SK-N-SH (cell line): ENCODE results near the gene GTF2B. TPM values are rescaled to one million over a fixed set of nuclear protein-coding genes. Genes with fewer than 3 reads are reported as not detected.

ENCODE experiments used
- CTCF ChIA-PET: fragments of 300-600, 350-600 bp; formaldehyde crosslinking; extraction: SDS; loops from one replicate; lab custom pipeline; 2021; lab: Yijun Ruan, JAX
- POLR2A ChIA-PET: fragments of 350-600 bp; sonication (Branson Sonifier 250); formaldehyde crosslinking; extraction: SDS; loops from one replicate; lab custom pipeline; 2020; ENCODE audit warnings: antibody characterized with exemption, inconsistent platforms; lab: Yijun Ruan, JAX
- DNase-seq: peaks from one replicate; pipeline ENCODE4 v3.0.0; 2012
- H2AFZ ChIP-seq: fragments of 200-600 bp; sonication (generic); 2 replicates; pipeline ENCODE4 v1.8.1; 2016; ENCODE audit warnings: antibody characterized with exemption, mild to moderate bottlenecking, low read depth
- H3F3A ChIP-seq: fragments of 200-600 bp; sonication (generic); replicated peaks from 2 replicates; pipeline ENCODE3; 2016; ENCODE audit warnings: antibody characterized with exemption, mild to moderate bottlenecking; ENCODE audit not compliant: insufficient read depth
- H3K27ac ChIP-seq, 2 experiments: fragments of 200-500 bp in 1 of 2; fragments of 200-600 bp in 1 of 2; sonication (Bioruptor generic) in 1 of 2; sonication (generic), shearing (Covaris generic) in 1 of 2; 2 replicates each; pipeline versions ENCODE4 v1.5.1 to v1.6.1; 2014 to 2016; ENCODE audit warnings: low read depth in 2 of 2, inconsistent platforms in 1 of 2, low read length in 1 of 2, mild to moderate bottlenecking in 1 of 2, mixed read lengths in 1 of 2
- H3K27me3 ChIP-seq: fragments of 200-600 bp; sonication (generic), shearing (Covaris generic); 2 replicates; pipeline ENCODE4 v1.6.1; 2016; ENCODE audit warnings: mixed run types; ENCODE audit not compliant: insufficient read depth
- H3K36me3 ChIP-seq, 2 experiments: fragments of 200-500 bp in 1 of 2; fragments of 200-600 bp in 1 of 2; sonication (Bioruptor generic) in 1 of 2; sonication (generic) in 1 of 2; replicated peaks in 1 of 2; 2 replicates each; pipeline versions ENCODE3 to v1.5.1; 2014 to 2016; ENCODE audit warnings: low read length in 1 of 2, mild to moderate bottlenecking in 1 of 2; ENCODE audit not compliant: insufficient read depth in 2 of 2, control insufficient read depth in 1 of 2
- H3K4me1 ChIP-seq, 2 experiments: fragments of 200-500 bp in 1 of 2; fragments of 200-600 bp in 1 of 2; sonication (Bioruptor generic) in 1 of 2; sonication (generic), shearing (Covaris generic) in 1 of 2; 2 replicates each; pipeline versions ENCODE4 v1.5.1 to v1.6.1; 2014 to 2016; ENCODE audit warnings: low read depth in 1 of 2, low read length in 1 of 2, mixed run types in 1 of 2; ENCODE audit not compliant: insufficient read depth in 2 of 2, control insufficient read depth in 1 of 2
- H3K4me2 ChIP-seq: fragments of 200-600 bp; sonication (generic), shearing (Covaris generic); 2 replicates; pipeline ENCODE4 v1.6.1; 2017; ENCODE audit warnings: mixed run types
- H3K4me3 ChIP-seq, 2 experiments: fragments of 200-500 bp in 1 of 2; fragments of 200-600 bp in 1 of 2; sonication (Bioruptor generic) in 1 of 2; sonication (generic), shearing (Covaris generic) in 1 of 2; 2 replicates each; pipeline versions ENCODE4 v1.5.1 to v1.8.1; 2014 to 2016; ENCODE audit warnings: low read depth in 2 of 2, inconsistent platforms in 1 of 2, low read length in 1 of 2, mild to moderate bottlenecking in 1 of 2, mixed read lengths in 1 of 2, moderate library complexity in 1 of 2
- H3K79me2 ChIP-seq: fragments of 200-600 bp; sonication (generic); 2 replicates; pipeline ENCODE4 v1.8.1; 2017; ENCODE audit warnings: mild to moderate bottlenecking; ENCODE audit not compliant: insufficient read depth
- H3K9ac ChIP-seq: fragments of 200-600 bp; sonication (generic); 2 replicates; pipeline ENCODE4 v1.6.1; 2017; ENCODE audit warnings: mixed run types
- H3K9me2 ChIP-seq: fragments of 200-600 bp; sonication (generic); 2 replicates; pipeline ENCODE4 v1.6.1; 2017; ENCODE audit warnings: mixed run types
- H3K9me3 ChIP-seq: fragments of 200-600 bp; sonication (generic); 2 replicates; pipeline ENCODE4 v1.6.1; 2017; ENCODE audit warnings: mixed run types, mild to moderate bottlenecking, moderate library complexity
- H4K20me1 ChIP-seq: fragments of 200-600 bp; sonication (generic); 2 replicates; pipeline ENCODE4 v1.6.1; 2017; ENCODE audit warnings: mild to moderate bottlenecking, mixed run types; ENCODE audit not compliant: insufficient read depth
- ELF1 ChIP-seq: IDR thresholded peaks from 2 replicates; pipeline ENCODE4 v1.4.0; 2012
- FOSL2 ChIP-seq: IDR thresholded peaks from 2 replicates; pipeline ENCODE4 v1.4.0; 2012; ENCODE audit warnings: low read depth, mild to moderate bottlenecking, moderate library complexity, borderline replicate concordance
- FOXJ3 ChIP-seq: sonication (generic); formaldehyde crosslinking; IDR thresholded peaks from 2 replicates; pipeline ENCODE4 v1.5.1; 2020; ENCODE audit warnings: mild to moderate bottlenecking, missing genetic modification reagents
- FOXM1 ChIP-seq: IDR thresholded peaks from 2 replicates; pipeline ENCODE4 v1.4.0; 2012; ENCODE audit warnings: low read depth, mild to moderate bottlenecking
- GABPA ChIP-seq: IDR thresholded peaks from 2 replicates; pipeline ENCODE4 v1.4.0; 2012; ENCODE audit warnings: low read depth, mild to moderate bottlenecking
- JUND ChIP-seq: IDR thresholded peaks from 2 replicates; pipeline ENCODE4 v1.4.0; 2012
- MXI1 ChIP-seq: IDR thresholded peaks from 2 replicates; pipeline ENCODE4 v1.6.1; 2012; ENCODE audit warnings: mild to moderate bottlenecking, low read depth, low read length, improper control_type of control experiment
- NRF1 ChIP-seq: IDR thresholded peaks from 2 replicates; pipeline ENCODE4 v1.6.1; 2012; ENCODE audit warnings: low read depth, mild to moderate bottlenecking, low read length
- POLR2AphosphoS5 ChIP-seq: IDR thresholded peaks from 2 replicates; pipeline ENCODE4 v1.6.1; 2012; ENCODE audit warnings: low read depth, low read length
- RXRA ChIP-seq: IDR thresholded peaks from 2 replicates; pipeline ENCODE4 v1.4.0; 2012; ENCODE audit warnings: low read depth, mild to moderate bottlenecking, borderline replicate concordance
- SIN3A ChIP-seq: IDR thresholded peaks from 2 replicates; pipeline ENCODE4 v1.6.1; 2012; ENCODE audit warnings: low read depth, mild to moderate bottlenecking, low read length, moderate library complexity, borderline replicate concordance
- SMC3 ChIP-seq: IDR thresholded peaks from 2 replicates; pipeline ENCODE4 v1.6.1; 2012; ENCODE audit warnings: low read depth, low read length, improper control_type of control experiment
- TAF1 ChIP-seq: IDR thresholded peaks from 2 replicates; pipeline ENCODE4 v1.6.1; 2012; ENCODE audit warnings: low read depth, mild to moderate bottlenecking, low read length, moderate library complexity, borderline replicate concordance
- WGBS: methylation state at CpG from one replicate; pipeline ENCODE4 v1.1.6; 2017; ENCODE audit warnings: low lambda C conversion rate; 5-methylcytosine and 5-hydroxymethylcytosine counted together
- polyA plus RNA-seq, 3 experiments: library from polyadenylated mRNA; depleted of rRNA; stranded (reverse); fragments of >200 nt; gene quantifications; 2 replicates each; pipeline ENCODE4 v1.2.3, GENCODE V29; 2012
- TF ChIP-seq, protein P1 (sequence below): fragments of 150-350 bp; IDR thresholded peaks from 2 replicates; pipeline ENCODE4 v1.6.1; 2017; ENCODE audit warnings: antibody characterized with exemption, low read length, low read depth, borderline replicate concordance
- TF ChIP-seq, protein P2 (sequence below): fragments of 200-600 bp; sonication (generic); IDR thresholded peaks from 2 replicates; pipeline ENCODE4 v1.6.1; 2017; ENCODE audit warnings: antibody characterized with exemption, mild to moderate bottlenecking, moderate library complexity
- TF ChIP-seq, protein P3 (sequence below): IDR thresholded peaks from 2 replicates; pipeline ENCODE4 v1.4.0; 2012; ENCODE audit warnings: low read depth, borderline replicate concordance
- TF ChIP-seq, protein P4 (sequence below): IDR thresholded peaks from 2 replicates; pipeline ENCODE4; 2012
- TF ChIP-seq, protein P5 (sequence below): IDR thresholded peaks from 2 replicates; pipeline ENCODE4 v1.6.1; 2012; ENCODE audit warnings: mild to moderate bottlenecking, low read depth, low read length, moderate library complexity

The GTF2B gene
- polyA plus RNA-seq, 1 of the 3 experiments (the other 2 are of a cell fraction): 26.0 TPM

DNA sequence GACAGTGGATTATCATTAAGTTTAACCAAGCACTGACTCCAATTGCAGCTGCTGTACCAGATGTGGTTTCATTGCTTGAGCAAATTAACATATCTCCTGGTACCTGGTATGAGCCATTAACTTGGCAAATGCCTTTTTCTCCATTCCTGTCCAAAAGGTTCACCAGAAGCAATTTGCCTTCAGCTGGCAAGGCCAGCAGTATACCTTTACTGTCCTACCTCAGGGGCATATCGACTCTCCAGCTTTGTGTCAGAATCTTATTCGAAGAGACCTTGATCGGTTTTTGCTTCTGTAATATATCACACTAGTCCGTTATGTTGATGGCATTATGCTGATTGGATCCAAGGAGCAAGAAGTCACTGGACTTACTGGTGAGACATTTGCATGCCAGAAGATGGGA lies 9.5 kb upstream of the GTF2B start:
- no peak overlapping the region for H3K4me2 ChIP-seq
- CTCF ChIA-PET: interaction anchor here (1.1 kb wide), 1 partner anchor 245 kb away, joined by 3 read pairs; no protein-coding TSS in a partner anchor
- no peak overlapping the region for H3K4me3 ChIP-seq
- H3F3A ChIP-seq: no peaks in the 10 kb centered on the region
- H3K4me1 ChIP-seq: no peaks in the 10 kb centered on the region
- no peak for DNase-seq
- H3K27me3 ChIP-seq: no peaks in the 10 kb centered on the region
- no peak overlapping the region for H2AFZ ChIP-seq
- H3K9me2 ChIP-seq: no peaks in the 10 kb centered on the region
- TF ChIP-seq FOXM1 (no peak), ELF1 (no peak), NRF1 (no peak), FOXJ3 (CRISPR knock-in tag) (no peak), POLR2AphosphoS5 (no peak), MXI1 (no peak), RXRA (no peak), TAF1 (no peak), SIN3A (no peak), SMC3 (no peak)
- TF ChIP-seq, protein P1, sequence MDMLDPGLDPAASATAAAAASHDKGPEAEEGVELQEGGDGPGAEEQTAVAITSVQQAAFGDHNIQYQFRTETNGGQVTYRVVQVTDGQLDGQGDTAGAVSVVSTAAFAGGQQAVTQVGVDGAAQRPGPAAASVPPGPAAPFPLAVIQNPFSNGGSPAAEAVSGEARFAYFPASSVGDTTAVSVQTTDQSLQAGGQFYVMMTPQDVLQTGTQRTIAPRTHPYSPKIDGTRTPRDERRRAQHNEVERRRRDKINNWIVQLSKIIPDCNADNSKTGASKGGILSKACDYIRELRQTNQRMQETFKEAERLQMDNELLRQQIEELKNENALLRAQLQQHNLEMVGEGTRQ: no peak
- TF ChIP-seq, protein P2, sequence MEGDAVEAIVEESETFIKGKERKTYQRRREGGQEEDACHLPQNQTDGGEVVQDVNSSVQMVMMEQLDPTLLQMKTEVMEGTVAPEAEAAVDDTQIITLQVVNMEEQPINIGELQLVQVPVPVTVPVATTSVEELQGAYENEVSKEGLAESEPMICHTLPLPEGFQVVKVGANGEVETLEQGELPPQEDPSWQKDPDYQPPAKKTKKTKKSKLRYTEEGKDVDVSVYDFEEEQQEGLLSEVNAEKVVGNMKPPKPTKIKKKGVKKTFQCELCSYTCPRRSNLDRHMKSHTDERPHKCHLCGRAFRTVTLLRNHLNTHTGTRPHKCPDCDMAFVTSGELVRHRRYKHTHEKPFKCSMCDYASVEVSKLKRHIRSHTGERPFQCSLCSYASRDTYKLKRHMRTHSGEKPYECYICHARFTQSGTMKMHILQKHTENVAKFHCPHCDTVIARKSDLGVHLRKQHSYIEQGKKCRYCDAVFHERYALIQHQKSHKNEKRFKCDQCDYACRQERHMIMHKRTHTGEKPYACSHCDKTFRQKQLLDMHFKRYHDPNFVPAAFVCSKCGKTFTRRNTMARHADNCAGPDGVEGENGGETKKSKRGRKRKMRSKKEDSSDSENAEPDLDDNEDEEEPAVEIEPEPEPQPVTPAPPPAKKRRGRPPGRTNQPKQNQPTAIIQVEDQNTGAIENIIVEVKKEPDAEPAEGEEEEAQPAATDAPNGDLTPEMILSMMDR: no peak
- TF ChIP-seq, protein P3, sequence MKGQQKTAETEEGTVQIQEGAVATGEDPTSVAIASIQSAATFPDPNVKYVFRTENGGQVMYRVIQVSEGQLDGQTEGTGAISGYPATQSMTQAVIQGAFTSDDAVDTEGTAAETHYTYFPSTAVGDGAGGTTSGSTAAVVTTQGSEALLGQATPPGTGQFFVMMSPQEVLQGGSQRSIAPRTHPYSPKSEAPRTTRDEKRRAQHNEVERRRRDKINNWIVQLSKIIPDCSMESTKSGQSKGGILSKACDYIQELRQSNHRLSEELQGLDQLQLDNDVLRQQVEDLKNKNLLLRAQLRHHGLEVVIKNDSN: no peak
- no peaks in the 10 kb centered on the region for H4K20me1 ChIP-seq
- no peaks in the 10 kb centered on the region for H3K9me3 ChIP-seq
- H3K9ac ChIP-seq: no peak overlapping the region
- no peaks in the 10 kb centered on the region for H3K79me2 ChIP-seq
- WGBS: 33% methylated on average over 4 of the region's 4 CpGs
- POLR2A ChIA-PET: no interaction called here
- no peak overlapping the region for H3K27ac ChIP-seq
- H3K36me3 ChIP-seq: no peaks in the 10 kb centered on the region

DNA sequence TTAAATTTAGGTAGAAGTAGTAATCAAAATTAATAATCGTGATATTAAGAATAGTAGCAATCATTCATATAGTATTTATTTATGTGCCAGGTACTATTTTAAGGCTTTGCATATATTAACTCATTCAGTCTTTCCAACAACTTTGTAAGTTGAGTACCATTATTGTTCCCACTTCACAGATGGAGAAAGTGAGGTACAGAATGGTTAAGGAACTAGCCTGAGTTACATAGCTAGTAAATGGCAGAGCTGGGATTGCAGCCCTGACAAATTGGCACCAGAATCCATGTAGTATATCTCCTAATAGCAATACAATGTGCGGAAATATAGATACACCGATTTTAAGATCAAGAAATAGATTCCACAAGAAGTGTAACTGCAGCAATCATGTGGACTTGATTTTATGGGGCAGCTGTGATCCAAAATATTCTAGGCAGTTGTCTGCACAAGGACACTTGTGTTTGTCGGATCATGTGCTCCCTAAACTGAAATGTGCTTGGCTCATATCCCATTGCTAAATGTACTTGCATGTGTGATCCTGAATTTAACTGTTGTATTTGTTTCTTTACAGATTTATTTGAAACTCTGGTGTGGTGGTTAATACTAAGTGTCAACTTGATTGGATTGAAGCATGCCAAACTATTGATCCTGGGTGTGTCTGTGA lies 5.8 kb upstream of the GTF2B start:
- Histone ChIP-seq H3K4me2 (no peak overlapping the region), H3K9ac (no peak overlapping the region), H3K27ac (no peak overlapping the region), H3K79me2 (no peaks in the 10 kb centered on the region), H3K9me2 (no peaks in the 10 kb centered on the region), H2AFZ (no peak overlapping the region), H3K36me3 (no peaks in the 10 kb centered on the region), H3K27me3 (no peaks in the 10 kb centered on the region), H4K20me1 (no peaks in the 10 kb centered on the region), H3F3A (no peaks in the 10 kb centered on the region), H3K9me3 (no peaks in the 10 kb centered on the region), H3K4me3 (no peak overlapping the region), H3K4me1 (no peaks in the 10 kb centered on the region)
- CTCF ChIA-PET: no interaction called here
- POLR2A ChIA-PET: no interaction called here
- WGBS: 62% methylated on average over 4 of the region's 4 CpGs
- no peak for DNase-seq
- TF ChIP-seq, protein P4, sequence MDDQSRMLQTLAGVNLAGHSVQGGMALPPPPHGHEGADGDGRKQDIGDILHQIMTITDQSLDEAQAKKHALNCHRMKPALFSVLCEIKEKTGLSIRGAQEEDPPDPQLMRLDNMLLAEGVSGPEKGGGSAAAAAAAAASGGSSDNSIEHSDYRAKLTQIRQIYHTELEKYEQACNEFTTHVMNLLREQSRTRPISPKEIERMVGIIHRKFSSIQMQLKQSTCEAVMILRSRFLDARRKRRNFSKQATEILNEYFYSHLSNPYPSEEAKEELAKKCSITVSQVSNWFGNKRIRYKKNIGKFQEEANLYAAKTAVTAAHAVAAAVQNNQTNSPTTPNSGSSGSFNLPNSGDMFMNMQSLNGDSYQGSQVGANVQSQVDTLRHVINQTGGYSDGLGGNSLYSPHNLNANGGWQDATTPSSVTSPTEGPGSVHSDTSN: no peak
- TF ChIP-seq, protein P5, sequence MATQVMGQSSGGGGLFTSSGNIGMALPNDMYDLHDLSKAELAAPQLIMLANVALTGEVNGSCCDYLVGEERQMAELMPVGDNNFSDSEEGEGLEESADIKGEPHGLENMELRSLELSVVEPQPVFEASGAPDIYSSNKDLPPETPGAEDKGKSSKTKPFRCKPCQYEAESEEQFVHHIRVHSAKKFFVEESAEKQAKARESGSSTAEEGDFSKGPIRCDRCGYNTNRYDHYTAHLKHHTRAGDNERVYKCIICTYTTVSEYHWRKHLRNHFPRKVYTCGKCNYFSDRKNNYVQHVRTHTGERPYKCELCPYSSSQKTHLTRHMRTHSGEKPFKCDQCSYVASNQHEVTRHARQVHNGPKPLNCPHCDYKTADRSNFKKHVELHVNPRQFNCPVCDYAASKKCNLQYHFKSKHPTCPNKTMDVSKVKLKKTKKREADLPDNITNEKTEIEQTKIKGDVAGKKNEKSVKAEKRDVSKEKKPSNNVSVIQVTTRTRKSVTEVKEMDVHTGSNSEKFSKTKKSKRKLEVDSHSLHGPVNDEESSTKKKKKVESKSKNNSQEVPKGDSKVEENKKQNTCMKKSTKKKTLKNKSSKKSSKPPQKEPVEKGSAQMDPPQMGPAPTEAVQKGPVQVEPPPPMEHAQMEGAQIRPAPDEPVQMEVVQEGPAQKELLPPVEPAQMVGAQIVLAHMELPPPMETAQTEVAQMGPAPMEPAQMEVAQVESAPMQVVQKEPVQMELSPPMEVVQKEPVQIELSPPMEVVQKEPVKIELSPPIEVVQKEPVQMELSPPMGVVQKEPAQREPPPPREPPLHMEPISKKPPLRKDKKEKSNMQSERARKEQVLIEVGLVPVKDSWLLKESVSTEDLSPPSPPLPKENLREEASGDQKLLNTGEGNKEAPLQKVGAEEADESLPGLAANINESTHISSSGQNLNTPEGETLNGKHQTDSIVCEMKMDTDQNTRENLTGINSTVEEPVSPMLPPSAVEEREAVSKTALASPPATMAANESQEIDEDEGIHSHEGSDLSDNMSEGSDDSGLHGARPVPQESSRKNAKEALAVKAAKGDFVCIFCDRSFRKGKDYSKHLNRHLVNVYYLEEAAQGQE: no peak
- TF ChIP-seq JUND (no peak), GABPA (no peak), FOSL2 (no peak)
- TF ChIP-seq, protein P2: no peak
